HK-2 (cell line): Measurements from ENCODE around the gene ALG1.
"Not testable (repeated sequence)": the region's sequence is repeated elsewhere in the genome, so short reads cannot be mapped to it uniquely, and the experiment has no call there.

ENCODE experiments used
- DNase-seq: peaks from one replicate; pipeline ENCODE4 v3.0.0-alpha.2; 2018; ENCODE audit not compliant: unreplicated experiment

ALG1 gene

GRCh38 chr16:5071681-5072333 is at the start of gene ALG1:
ALG1 (plus strand) TSS chr16:5071843; CDS start chr16:5071850, 7 bp downstream.
- peak; percentile 81 for DNase-seq

- DNase-seq, result no peak
Observed at GRCh38 chr16:5022521-5022920, 49.1 kb upstream of the ALG1 start.

- DNase-seq, result no peak
Observed at GRCh38 chr16:5024632-5025031, 47.0 kb upstream of the ALG1 start.

- no peak for DNase-seq
Observed at GRCh38 chr16:5025171-5025632, 46.4 kb upstream of the ALG1 start.

- no peak for DNase-seq
Observed at GRCh38 chr16:5026664-5027063, 45.0 kb upstream of the ALG1 start.

- no peak for DNase-seq
Observed at GRCh38 chr16:5027086-5027485, 44.6 kb upstream of the ALG1 start.

GRCh38 chr16:5027575-5028235 is 43.9 kb upstream of the ALG1 start:
- no peak for DNase-seq

- DNase-seq, result no peak
Observed at GRCh38 chr16:5028950-5029475, 42.6 kb upstream of the ALG1 start.

- DNase-seq, result no peak
Observed at GRCh38 chr16:5030251-5030870, 41.3 kb upstream of the ALG1 start.

- no peak for DNase-seq
Observed at GRCh38 chr16:5031601-5032000, 40.0 kb upstream of the ALG1 start.

- no peak for DNase-seq
Observed at GRCh38 chr16:5032748-5033167, 38.9 kb upstream of the ALG1 start.

- DNase-seq, result peak; percentile 79
Observed at GRCh38 chr16:5033256-5034166, 38.1 kb upstream of the ALG1 start, which contains the start of gene NAGPA. NAGPA (minus strand) TSS chr16:5033935; CDS start chr16:5033914, 21 bp downstream.

- no peak for DNase-seq
Observed at GRCh38 chr16:5034167-5034523, 37.5 kb upstream of the ALG1 start.

- DNase-seq, result no peak
Observed at GRCh38 chr16:5035909-5036227, 35.8 kb upstream of the ALG1 start.

- no peak for DNase-seq
Observed at GRCh38 chr16:5036228-5037156, 35.2 kb upstream of the ALG1 start.

- no peak for DNase-seq
Observed at GRCh38 chr16:5040451-5040850, 31.2 kb upstream of the ALG1 start.

- peak; percentile 22 for DNase-seq
Observed at GRCh38 chr16:5041600-5042133, 30.0 kb upstream of the ALG1 start.

- DNase-seq, result no peak
Observed at GRCh38 chr16:5042574-5043171, 29.0 kb upstream of the ALG1 start.

- DNase-seq, result no peak
Observed at GRCh38 chr16:5044011-5044540, 27.6 kb upstream of the ALG1 start.

GRCh38 chr16:5044581-5044980 is 27.1 kb upstream of the ALG1 start:
- DNase-seq, result not testable (repeated sequence)
